Measurements from ENCODE around the gene PRKAR2B. TPM values are rescaled to one million over a fixed set of nuclear protein-coding genes. Genes with fewer than 3 reads are reported as not detected.

Gene PRKAR2B
- total RNA-seq, 4 donors from 2014 or later, result 7.1 to 22.8 (median 12.9) TPM

- H3K36me3 ChIP-seq, result peaks cover 0 to 10% (median 3%) of the 10 kb centered on the region in 4 donors
Observed at GRCh38 chr7:107209565-107209964, 165.1 kb downstream of the PRKAR2B start.

DNA sequence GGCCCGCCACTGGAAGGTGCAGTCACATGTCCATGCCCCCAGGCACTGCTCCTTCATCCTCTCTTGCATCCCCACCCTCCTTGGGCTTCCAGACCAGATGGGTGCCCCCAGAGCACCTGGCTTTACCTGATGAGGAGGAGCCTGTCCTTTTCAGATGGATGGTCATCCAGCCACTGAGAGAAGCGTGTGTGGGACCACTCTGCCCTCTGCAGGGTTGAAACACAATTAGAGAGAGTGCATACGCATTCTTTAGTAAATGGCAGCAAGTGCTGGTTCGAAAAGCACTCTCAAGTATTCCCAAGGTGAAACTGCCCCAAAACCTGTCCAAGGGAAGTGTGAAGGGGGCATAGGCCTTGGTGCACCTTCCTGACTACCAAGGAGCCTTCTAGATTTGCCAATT lies 165.9 kb downstream of the PRKAR2B start:
- TF ChIP-seq EP300 (IDR thresholded peaks at IDR 0.05; ENCODE audit: low read depth) (no peak), POLR2AphosphoS5 (IDR thresholded peaks at IDR 0.05) (no peak), POLR2A (IDR thresholded peaks at IDR 0.05) (no peak), CTCF (IDR thresholded peaks at IDR 0.05) (no peak)
- 94% methylated on average over 4 of the region's 4 CpGs; no CpG with 5 or more reads in 1 of the 2 donors for WGBS, 2 donors (ENCODE audit: low coverage in 1 of 2)
- in situ Hi-C loops (cut with MboI; ENCODE audit: low pct_ligation_motif_present in 1 of 4, low pct_unique_long_range_greater_than_20kb in 1 of 4, low sequenced_read_pairs in 3 of 4) (no loop called here), intact Hi-C loops (cut with DNase I; ENCODE audit: low total_unique reads) (no loop called here)
- DNase-seq, result no peak
- H3K9me3 ChIP-seq, result peaks cover 0 to 3% of the 10 kb centered on the region in 2 donors
- H3K27me3 ChIP-seq, result no peaks in the 10 kb centered on the region
- H3K36me3 ChIP-seq, result peaks cover 0 to 7% (median 1%) of the 10 kb centered on the region in 4 donors
- H3K4me3 ChIP-seq, result no peak overlapping the region
- no peak overlapping the region for H3K27ac ChIP-seq
- peaks cover 0 to 3% (median 0%) of the 10 kb centered on the region in 4 donors for H3K4me1 ChIP-seq

More at GRCh38 chr7:107209565-107209964, 165.1 kb downstream of the PRKAR2B start:
- peaks cover 0 to 3% of the 10 kb centered on the region in 2 donors for H3K9me3 ChIP-seq
- in situ Hi-C loops (cut with MboI; ENCODE audit: low pct_ligation_motif_present in 1 of 4, low pct_unique_long_range_greater_than_20kb in 1 of 4, low sequenced_read_pairs in 3 of 4) (no loop called here), intact Hi-C loops (cut with DNase I; ENCODE audit: low total_unique reads) (no loop called here)
- H3K27ac ChIP-seq, result no peak overlapping the region
- TF ChIP-seq POLR2A (IDR thresholded peaks at IDR 0.05) (no peak), EP300 (IDR thresholded peaks at IDR 0.05; ENCODE audit: low read depth) (no peak), CTCF (IDR thresholded peaks at IDR 0.05) (no peak), POLR2AphosphoS5 (IDR thresholded peaks at IDR 0.05) (no peak)
- DNase-seq, result no peak
- 72 to 77% methylated on average over 4 of the region's 4 CpGs for WGBS, 2 donors (ENCODE audit: low coverage in 1 of 2)
- peaks cover 0 to 3% (median 0%) of the 10 kb centered on the region in 4 donors for H3K4me1 ChIP-seq
- no peak overlapping the region for H3K4me3 ChIP-seq
- H3K27me3 ChIP-seq, result no peaks in the 10 kb centered on the region

Other genes with a start within 250 kb of the PRKAR2B start
- 10 to 100 TPM in 2 of 4 donors, 1 to 10 TPM in 1, under 1 TPM in 1; 0.60 to 13.1 (median 9.8) TPM for gene PIK3CG, start 179.4 kb upstream of the PRKAR2B start, total RNA-seq
- 100 to 1,000 TPM in 1 of 4 donors, 10 to 100 TPM in 3; 59.5 to 170 (median 88.3) TPM for gene HBP1, start 124.3 kb downstream of the PRKAR2B start, total RNA-seq

Data from transverse colon (tissue), 4 donors.